GM19193 (cell line): ENCODE measurements around the gene IL6.

Experiments used
- POLR2A ChIP-seq: IDR thresholded peaks from 4 replicates; pipeline ENCODE4 v1.6.1; 2011; ENCODE audit not compliant: insufficient read depth, insufficient read length; ENCODE audit errors: extremely low read depth

IL6 gene

DNA sequence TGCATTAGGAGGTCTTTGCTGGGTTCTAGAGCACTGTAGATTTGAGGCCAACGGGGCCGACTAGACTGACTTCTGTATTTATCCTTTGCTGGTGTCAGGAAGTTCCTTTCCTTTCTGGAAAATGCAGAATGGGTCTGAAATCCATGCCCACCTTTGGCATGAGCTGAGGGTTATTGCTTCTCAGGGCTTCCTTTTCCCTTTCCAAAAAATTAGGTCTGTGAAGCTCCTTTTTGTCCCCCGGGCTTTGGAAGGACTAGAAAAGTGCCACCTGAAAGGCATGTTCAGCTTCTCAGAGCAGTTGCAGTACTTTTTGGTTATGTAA is 675 bp downstream of the IL6 start:
- TF ChIP-seq POLR2A, result no peak

DNA sequence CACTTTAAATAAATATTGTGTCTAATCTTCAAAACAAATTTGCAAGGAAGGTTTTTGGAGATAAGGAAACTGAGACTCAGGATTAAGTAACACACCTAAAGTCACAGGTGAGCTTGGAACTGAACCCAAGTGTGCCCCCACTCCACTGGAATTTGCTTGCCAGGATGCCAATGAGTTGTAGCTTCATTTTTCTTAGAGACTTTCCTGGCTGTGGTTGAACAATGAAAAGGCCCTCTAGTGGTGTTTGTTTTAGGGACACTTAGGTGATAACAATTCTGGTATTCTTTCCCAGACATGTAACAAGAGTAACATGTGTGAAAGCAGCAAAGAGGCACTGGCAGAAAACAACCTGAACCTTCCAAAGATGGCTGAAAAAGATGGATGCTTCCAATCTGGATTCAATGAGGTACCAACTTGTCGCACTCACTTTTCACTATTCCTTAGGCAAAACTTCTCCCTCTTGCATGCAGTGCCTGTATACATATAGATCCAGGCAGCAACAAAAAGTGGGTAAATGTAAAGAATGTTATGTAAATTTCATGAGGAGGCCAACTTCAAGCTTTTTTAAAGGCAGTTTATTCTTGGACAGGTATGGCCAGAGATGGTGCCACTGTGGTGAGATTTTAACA is 1.5 kb downstream of the IL6 start:
- TF ChIP-seq POLR2A, result no peak

DNA sequence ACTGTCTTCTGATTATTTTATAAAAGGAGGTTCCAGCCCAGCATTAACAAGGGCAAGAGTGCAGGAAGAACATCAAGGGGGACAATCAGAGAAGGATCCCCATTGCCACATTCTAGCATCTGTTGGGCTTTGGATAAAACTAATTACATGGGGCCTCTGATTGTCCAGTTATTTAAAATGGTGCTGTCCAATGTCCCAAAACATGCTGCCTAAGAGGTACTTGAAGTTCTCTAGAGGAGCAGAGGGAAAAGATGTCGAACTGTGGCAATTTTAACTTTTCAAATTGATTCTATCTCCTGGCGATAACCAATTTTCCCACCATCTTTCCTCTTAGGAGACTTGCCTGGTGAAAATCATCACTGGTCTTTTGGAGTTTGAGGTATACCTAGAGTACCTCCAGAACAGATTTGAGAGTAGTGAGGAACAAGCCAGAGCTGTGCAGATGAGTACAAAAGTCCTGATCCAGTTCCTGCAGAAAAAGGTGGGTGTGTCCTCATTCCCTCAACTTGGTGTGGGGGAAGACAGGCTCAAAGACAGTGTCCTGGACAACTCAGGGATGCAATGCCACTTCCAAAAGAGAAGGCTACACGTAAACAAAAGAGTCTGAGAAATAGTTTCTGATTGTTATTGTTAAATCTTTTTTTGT is 2.3 kb downstream of the IL6 start:
- no peak for TF ChIP-seq POLR2A

DNA sequence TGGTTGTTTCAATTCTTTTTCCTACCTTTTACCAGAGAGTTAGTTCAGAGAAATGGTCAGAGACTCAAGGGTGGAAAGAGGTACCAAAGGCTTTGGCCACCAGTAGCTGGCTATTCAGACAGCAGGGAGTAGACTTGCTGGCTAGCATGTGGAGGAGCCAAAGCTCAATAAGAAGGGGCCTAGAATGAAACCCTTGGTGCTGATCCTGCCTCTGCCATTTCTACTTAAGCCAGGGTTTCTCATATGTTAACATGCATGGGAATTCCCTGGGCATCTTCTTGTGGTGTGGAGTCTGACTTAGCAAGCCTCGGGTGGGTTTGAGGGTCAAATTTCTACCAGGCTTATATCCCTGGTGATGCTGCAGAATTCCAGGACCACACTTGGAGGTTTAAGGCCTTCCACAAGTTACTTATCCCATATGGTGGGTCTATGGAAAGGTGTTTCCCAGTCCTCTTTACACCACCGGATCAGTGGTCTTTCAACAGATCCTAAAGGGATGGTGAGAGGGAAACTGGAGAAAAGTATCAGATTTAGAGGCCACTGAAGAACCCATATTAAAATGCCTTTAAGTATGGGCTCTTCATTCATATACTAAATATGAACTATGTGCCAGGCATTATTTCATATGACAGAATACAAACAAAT is 3.2 kb downstream of the IL6 start:
- no peak for TF ChIP-seq POLR2A

DNA sequence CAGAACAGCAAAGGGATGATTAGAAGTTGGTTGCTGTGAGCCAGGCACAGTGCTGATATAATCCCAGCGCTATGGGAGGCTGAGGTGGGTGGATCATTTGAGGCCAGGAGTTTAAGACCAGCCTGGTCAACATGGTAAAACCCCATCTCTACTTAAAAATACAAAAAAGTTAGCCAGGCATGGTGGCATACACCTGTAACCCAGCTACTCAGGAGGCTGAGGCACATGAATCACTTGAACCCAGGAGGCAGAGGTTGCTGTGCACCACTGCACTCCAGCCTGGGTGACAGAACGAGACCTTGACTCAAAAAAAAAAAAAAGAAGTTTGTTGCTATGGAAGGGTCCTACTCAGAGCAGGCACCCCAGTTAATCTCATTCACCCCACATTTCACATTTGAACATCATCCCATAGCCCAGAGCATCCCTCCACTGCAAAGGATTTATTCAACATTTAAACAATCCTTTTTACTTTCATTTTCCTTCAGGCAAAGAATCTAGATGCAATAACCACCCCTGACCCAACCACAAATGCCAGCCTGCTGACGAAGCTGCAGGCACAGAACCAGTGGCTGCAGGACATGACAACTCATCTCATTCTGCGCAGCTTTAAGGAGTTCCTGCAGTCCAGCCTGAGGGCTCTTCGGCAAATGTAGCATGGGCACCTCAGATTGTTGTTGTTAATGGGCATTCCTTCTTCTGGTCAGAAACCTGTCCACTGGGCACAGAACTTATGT is 4.1 kb downstream of the IL6 start:
- no peak for TF ChIP-seq POLR2A

DNA sequence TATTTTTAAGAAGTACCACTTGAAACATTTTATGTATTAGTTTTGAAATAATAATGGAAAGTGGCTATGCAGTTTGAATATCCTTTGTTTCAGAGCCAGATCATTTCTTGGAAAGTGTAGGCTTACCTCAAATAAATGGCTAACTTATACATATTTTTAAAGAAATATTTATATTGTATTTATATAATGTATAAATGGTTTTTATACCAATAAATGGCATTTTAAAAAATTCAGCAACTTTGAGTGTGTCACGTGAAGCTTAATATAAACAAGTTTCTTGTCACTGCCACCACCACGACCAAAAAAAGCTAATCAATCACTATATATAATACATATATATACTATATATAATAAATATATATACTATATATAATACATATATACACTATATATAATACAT is 4.8 kb downstream of the IL6 start:
- no peak for TF ChIP-seq POLR2A

DNA sequence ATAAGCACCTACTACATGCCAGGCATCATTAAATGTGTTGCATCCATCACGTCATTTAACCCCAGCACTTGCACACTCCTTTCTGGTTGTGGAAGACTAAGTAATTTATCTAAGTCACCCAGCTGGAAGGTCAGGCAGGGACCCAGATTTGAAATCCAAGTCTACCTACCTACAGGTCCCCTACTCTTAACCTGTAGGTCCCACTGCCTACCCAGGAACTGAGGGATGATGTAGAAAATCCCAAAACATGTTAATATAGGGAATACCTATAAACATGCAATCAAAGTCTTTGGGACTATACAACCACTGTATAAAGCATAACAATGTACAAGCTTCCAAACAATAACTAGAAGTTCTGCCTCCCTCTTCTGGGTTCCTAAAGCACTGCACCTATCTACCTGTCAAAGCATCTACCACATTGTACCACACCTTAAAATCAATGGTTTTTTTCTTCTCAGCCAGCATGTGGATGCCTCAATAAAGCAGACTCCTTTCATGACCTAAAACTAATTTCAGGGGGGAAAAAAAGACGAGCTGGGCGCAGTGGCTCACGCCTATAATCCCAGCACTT is 5.6 kb downstream of the IL6 start:
- no peak for TF ChIP-seq POLR2A

DNA sequence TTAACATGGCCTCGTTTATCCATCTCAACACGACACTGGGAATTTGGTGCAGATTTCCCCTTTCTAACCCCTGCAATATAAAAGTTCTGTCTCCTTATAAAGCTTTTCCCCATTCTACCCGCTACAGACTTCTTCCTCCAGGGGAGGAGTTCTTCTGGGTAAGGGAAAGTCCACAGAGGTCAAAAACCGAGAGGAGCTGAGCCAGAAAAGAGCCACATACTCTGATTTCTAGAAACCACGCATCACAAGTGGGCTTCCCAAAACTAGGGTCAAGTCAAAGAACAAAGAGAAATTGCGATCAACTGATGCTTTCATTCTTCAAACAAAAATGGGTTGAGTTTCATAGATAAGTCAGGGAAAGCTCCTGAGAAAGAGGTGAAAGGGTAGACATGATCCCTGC is 6.8 kb downstream of the IL6 start:
- TF ChIP-seq POLR2A, result no peak

DNA sequence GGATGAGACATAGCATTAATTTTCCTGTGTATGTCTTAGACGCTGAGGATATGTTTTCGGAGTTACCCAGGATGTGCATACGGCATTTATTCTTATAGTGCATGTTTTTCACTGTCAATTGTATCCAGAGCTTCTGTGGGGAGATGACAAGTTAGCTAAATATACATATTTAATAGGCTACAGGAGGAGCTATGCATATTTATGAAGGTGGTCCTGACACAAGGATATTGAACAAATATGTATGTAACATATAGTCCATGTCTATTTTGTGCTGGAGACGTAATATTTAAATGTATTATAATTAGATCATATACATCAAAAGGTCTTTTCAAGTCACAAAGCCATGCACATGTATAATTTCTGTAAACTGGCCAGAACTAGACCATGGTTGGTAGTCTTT is 16.0 kb downstream of the IL6 start:
- no peak for TF ChIP-seq POLR2A

DNA sequence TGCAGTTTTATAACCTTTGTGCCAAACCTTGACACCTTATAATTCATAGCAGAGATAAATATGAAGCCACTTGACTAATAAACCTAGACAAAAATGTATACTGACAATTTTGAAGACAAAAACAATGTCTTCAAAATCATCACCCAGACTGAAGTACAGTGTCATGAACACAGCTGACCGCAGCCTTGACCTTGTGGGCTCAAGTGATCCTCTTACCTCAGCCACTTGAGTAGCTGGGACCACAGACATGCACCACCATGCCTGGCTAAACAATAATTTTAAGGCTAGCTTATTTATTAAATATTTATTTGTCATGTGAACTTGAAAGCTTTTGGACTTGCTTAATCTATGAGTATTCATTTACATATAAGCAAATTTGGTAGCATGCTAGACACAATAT is 24.3 kb downstream of the IL6 start:
- TF ChIP-seq POLR2A, result no peak

DNA sequence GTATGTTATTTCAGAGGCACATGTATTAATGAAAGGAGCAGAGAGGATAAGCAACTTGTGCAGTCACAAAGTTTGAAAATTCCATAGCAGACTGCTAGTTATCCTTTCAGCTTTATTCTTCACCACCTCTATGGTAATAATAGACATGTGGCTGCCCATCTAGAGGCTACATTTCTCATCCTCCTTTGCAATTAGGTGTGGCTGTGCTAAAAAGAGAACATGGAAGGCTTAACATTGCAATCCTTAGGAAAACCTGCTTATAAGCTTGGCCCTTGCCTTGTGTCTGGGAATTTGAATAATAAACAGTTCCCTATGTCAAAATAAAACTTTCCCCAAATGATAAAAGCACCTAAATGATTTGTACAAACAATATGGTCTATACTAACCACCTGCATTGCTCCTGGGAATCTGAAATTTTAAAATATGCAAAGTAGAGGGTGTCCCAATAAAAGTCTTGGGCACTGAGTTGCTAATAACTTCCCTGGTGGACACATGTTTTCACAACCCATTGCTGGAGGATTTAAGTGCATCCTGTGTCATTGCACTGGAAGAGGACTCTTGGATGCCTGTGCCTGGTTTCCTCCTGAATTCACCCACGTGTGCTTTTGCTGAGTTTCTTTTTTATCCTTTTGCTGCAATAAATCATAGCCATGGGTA is 30.5 kb downstream of the IL6 start:
- no peak for TF ChIP-seq POLR2A

DNA sequence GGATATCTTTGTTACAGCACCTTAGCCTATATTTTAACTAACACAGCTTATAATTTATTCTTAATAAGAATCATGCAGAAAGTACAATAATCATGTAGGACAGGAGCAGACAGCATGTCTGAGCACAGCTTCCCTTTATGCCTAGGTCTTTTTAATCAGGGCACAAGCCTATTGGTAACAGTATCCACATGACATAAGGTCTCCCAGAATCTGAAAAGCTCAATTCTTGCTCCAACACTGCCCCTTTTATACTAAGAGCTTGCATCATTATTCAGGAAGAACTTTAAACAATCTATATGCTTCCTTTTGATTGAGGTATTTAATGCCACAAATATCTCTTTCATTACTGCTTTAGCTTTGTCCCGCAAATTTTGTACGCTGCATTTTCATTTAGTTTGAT is 31.6 kb downstream of the IL6 start:
- TF ChIP-seq POLR2A, result no peak

DNA sequence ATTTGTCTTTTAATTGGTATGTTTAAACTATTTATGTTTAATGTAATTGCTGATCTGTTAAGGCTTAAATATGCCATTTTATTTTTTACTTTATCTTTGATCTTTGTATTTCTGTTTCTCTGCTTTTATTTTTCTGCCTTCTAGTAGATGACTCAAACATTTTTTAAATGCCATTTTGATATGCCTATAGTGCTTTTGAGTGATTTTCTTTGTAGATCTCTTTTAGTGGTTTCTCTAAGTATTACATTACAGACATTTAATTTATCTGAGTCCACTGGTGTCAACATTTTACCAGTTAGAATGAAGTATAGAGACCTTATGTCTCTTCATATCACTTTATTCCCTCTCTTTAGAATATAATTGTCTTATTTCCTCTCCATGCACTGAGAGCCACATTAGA is 32.7 kb downstream of the IL6 start:
- no peak for TF ChIP-seq POLR2A

DNA sequence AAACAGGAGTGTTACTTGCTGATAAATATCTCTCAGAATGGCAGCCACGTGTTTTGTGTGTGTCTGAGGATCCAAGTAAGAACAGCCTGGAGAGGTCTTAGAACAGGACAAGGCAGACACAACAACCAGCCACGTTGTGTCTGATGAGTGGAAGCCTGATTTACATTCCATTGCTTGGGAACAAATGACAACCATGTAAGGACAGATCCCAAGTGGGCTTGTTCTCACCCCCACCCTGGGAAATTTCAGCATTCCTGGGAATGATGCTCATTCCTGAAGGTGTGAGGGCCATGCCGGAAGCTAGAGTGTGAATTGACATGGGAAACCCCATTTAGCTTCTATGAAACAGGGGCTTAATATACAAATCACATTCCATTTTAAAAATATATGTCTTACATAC is 35.9 kb downstream of the IL6 start:
- TF ChIP-seq POLR2A, result no peak

DNA sequence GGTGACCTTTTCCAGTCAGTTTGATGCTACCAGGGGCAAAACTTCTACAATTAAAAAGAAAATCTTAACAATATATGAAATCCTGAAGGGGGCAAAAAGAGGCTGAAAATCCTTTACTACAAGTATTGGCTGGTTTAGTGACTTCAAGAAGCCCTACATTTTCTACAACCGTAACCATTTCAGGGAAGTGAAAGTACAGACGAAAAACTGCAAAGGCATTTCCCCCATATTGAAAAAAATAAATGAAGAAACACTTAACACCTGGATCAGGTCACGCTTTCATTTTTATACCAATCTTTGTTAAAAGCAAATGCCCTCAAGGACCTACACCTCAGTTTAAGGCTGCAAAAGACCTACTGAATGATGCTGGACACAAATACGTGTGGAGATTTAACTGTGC is 38.6 kb downstream of the IL6 start:
- no peak for TF ChIP-seq POLR2A
